Astrocyte (in vitro differentiated cells and primary cell): ENCODE results near the gene NKD1.

Experiments
- EZH2 ChIP-seq: IDR thresholded peaks from 2 replicates; pipeline ENCODE4 v1.6.1; 2012; ENCODE audit warnings: mild to moderate bottlenecking, low read length, inconsistent platforms; ENCODE audit not compliant: insufficient read depth
- TF ChIP-seq, protein P1 (sequence below): IDR thresholded peaks from 2 replicates; pipeline ENCODE4 v1.5.1; 2011; ENCODE audit warnings: low read depth, mild to moderate bottlenecking, inconsistent platforms, low read length, moderate library complexity; ENCODE audit not compliant: insufficient read depth

DNA sequence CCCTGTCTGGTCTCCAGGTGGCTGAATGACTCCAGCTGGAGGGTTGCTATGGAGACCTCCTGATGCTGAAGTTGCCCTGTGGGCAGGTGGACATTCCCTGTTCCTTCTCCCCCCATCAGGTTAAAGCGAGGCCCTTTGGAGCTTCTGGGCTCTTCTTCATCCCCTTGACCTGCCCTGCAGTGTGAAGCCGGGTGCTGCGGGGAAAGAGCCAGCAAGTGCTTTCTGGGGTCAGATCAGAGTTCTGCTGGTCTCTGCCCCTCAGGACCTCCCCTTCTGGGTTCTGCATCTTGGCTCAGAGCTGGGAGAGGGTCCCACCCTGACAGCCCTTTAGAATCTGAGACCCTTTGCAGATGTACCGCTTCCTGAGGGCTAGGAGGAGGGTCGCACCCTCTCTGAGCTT, 25.1 kb downstream of the NKD1 start:
- TF ChIP-seq, protein P1, sequence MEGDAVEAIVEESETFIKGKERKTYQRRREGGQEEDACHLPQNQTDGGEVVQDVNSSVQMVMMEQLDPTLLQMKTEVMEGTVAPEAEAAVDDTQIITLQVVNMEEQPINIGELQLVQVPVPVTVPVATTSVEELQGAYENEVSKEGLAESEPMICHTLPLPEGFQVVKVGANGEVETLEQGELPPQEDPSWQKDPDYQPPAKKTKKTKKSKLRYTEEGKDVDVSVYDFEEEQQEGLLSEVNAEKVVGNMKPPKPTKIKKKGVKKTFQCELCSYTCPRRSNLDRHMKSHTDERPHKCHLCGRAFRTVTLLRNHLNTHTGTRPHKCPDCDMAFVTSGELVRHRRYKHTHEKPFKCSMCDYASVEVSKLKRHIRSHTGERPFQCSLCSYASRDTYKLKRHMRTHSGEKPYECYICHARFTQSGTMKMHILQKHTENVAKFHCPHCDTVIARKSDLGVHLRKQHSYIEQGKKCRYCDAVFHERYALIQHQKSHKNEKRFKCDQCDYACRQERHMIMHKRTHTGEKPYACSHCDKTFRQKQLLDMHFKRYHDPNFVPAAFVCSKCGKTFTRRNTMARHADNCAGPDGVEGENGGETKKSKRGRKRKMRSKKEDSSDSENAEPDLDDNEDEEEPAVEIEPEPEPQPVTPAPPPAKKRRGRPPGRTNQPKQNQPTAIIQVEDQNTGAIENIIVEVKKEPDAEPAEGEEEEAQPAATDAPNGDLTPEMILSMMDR, result no peak
- TF ChIP-seq EZH2, result no peak
